ENCODE data around the gene TM4SF20. TPM values are rescaled to one million over a fixed set of nuclear protein-coding genes. Genes with fewer than 3 reads are reported as not detected.
A peak's percentile ranks its signal among the peaks of the same experiment; 100 is the strongest.

The TM4SF20 gene
- total RNA-seq, 1 donor, result not detected

GRCh38 chr2:227415538-227416424 is 36.7 kb upstream of the TM4SF20 start:
- H3K4me3 ChIP-seq (ENCODE audit: low read depth, low read length), result no peak overlapping the region
- DNase-seq (ENCODE audit: low read depth), result peak; percentile 85
- no peak for TF ChIP-seq CTCF (IDR thresholded peaks at IDR 0.05; ENCODE audit: insufficient read depth, low read length)

DNA sequence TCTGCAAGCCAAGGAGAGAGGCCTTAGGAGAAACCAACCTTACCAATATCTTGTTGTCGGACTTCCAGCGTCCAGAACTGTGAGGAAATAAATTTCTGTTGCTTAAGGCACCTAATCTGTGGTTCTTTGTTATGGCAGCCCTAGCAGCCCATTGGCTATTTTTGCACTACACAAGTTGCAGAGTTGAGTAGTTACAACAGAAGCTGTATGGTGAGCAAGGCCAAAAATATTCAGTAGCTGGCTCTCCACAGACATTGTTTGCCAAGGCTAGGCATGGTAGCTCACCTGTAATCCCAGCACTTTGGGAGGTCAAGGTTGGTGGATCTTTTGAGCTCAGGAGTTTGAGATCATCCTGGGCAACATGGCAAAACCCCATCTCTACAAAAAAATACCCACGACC is 35.7 kb upstream of the TM4SF20 start:
- TF ChIP-seq CTCF (IDR thresholded peaks at IDR 0.05; ENCODE audit: insufficient read depth, low read length), result no peak
- no peak overlapping the region for H3K4me3 ChIP-seq (ENCODE audit: low read depth, low read length)
- DNase-seq (ENCODE audit: low read depth), result peak; percentile 68

- H3K4me3 ChIP-seq (ENCODE audit: low read depth, low read length), result no peak overlapping the region
- no peak for TF ChIP-seq CTCF (IDR thresholded peaks at IDR 0.05; ENCODE audit: insufficient read depth, low read length)
- no peak for DNase-seq (ENCODE audit: low read depth)
Observed at GRCh38 chr2:227413371-227413770, 34.3 kb upstream of the TM4SF20 start.

DNA sequence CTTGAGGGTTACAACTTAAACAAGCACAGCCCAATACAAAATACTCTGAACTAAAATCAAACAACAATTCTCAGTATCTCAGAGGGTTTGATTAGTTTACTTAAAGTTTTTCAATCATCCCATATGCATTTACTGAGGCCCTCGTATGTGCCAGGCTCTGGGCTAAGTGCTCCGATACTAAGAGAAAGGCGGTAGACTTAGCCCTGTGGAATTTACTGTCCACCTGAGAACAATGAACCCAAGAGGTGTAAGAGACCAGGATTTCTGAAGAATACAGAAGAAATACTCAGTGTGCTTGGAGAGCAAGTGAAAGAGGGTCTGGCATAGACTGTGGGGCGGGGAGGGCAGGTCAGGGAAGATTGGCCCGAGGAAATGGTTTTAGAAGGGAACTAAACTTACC is 33.8 kb upstream of the TM4SF20 start:
- no peak for TF ChIP-seq CTCF (IDR thresholded peaks at IDR 0.05; ENCODE audit: insufficient read depth, low read length)
- no peak for DNase-seq (ENCODE audit: low read depth)
- no peak overlapping the region for H3K4me3 ChIP-seq (ENCODE audit: low read depth, low read length)

DNA sequence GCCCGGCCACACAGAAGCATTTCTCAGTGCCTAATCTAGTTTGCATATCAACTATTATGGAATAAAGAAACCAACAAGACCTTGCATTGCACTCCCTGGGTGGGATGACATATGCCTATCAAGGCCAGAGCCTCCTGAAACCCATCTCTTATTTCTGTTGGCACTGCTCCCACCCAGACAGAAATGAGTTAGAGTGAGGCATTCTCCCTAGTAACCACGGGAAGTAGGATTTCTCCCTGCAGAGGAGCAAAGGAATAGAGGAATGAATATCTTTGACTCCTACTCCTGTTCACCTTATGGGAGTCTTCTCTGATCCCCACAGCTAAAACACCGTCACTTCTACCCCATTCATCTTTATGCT is 32.9 kb upstream of the TM4SF20 start:
- DNase-seq (ENCODE audit: low read depth), result no peak

GRCh38 chr2:227411320-227411989 is 32.3 kb upstream of the TM4SF20 start:
- no peak for DNase-seq (ENCODE audit: low read depth)
- TF ChIP-seq CTCF (IDR thresholded peaks at IDR 0.05; ENCODE audit: insufficient read depth, low read length), result no peak
- no peak overlapping the region for H3K4me3 ChIP-seq (ENCODE audit: low read depth, low read length)

More for the DNA sequence above, 32.9 kb upstream of the TM4SF20 start:
- no peak overlapping the region for H3K4me3 ChIP-seq (ENCODE audit: low read depth, low read length)
- TF ChIP-seq CTCF (IDR thresholded peaks at IDR 0.05; ENCODE audit: insufficient read depth, low read length), result no peak
